ENCODE results near the gene EFL1.

GRCh38 chr15:82095803-82096202, 166.7 kb downstream of the EFL1 start:
- TF ChIP-seq POLR2A (IDR thresholded peaks at IDR 0.05) = no peak
- TF ChIP-seq CTCF (IDR thresholded peaks at IDR 0.05) = no peak
- TF ChIP-seq EP300 (IDR thresholded peaks at IDR 0.05; ENCODE audit: low read depth) = no peak
- no peak for TF ChIP-seq POLR2AphosphoS5 (IDR thresholded peaks at IDR 0.05)
